Esophagus muscularis mucosa (tissue), 4 donors: ENCODE measurements around the gene TMEFF2. TPM values are rescaled to one million over a fixed set of nuclear protein-coding genes. Genes with fewer than 3 reads are reported as not detected.
"Not testable (repeated sequence)": the region's sequence is repeated elsewhere in the genome, so short reads cannot be mapped to it uniquely, and the experiment has no call there.

Experiments
- DNase-seq: peaks from one replicate; pipeline ENCODE4 v3.0.0-alpha.2; 2017; ENCODE audit errors: extremely low spot score
- H3K27ac ChIP-seq, 4 donors: fragments of 200-600 bp; sonication (generic); replicated peaks in 1 of 4; 1 replicate in 3 of 4; 2 replicates in 1 of 4; pipeline ENCODE4 v1.5.1; 2016 to 2019; ENCODE audit warnings: mild to moderate bottlenecking in 1 of 4
- H3K27me3 ChIP-seq, 4 donors: fragments of 200-600 bp; sonication (generic); one replicate each; pipeline versions ENCODE4 v1.5.1 to v1.6.0; 2016 to 2019
- H3K36me3 ChIP-seq, 4 donors: fragments of 200-600 bp; sonication (generic); one replicate each; pipeline ENCODE4 v1.5.1; 2016 to 2019
- H3K4me1 ChIP-seq, 4 donors: fragments of 200-600 bp; sonication (generic); one replicate each; pipeline ENCODE4 v1.5.1; 2016 to 2019
- H3K4me3 ChIP-seq, 4 donors: fragments of 200-600 bp; sonication (generic); 1 replicate in 2 of 4; 2 replicates in 2 of 4; pipeline ENCODE4 v1.5.1; 2016 to 2019; ENCODE audit warnings: mild to moderate bottlenecking in 4 of 4, moderate library complexity in 1 of 4
- H3K9me3 ChIP-seq, 4 donors: fragments of 200-600 bp; sonication (generic); 1 replicate in 3 of 4; 2 replicates in 1 of 4; pipeline ENCODE4 v1.5.1; 2016 to 2019
- CTCF ChIP-seq, 3 experiments: fragments of 200-600 bp in 2 of 3; fragments of 450-650 bp in 1 of 3; sonication (generic) in 2 of 3; IDR thresholded peaks; one replicate each; pipeline ENCODE4 v1.5.1; 2017 to 2019; ENCODE audit warnings: antibody characterized with exemption in 3 of 3, mild to moderate bottlenecking in 2 of 3, moderate library complexity in 1 of 3
- EP300 ChIP-seq: sonication (generic); formaldehyde crosslinking; IDR thresholded peaks from one replicate; pipeline ENCODE4 v1.6.1; 2017; ENCODE audit warnings: antibody characterized with exemption
- POLR2A ChIP-seq: fragments of 450-650 bp; IDR thresholded peaks from one replicate; pipeline ENCODE4 v1.6.1; 2017; ENCODE audit warnings: antibody characterized with exemption, moderate library complexity, mild to moderate bottlenecking, low read depth
- POLR2AphosphoS5 ChIP-seq, 2 donors: sonication (generic); formaldehyde crosslinking; IDR thresholded peaks; one replicate each; pipeline ENCODE4 v1.6.1; 2017; ENCODE audit warnings: antibody characterized with exemption in 2 of 2
- WGBS: methylation state at CpG from one replicate; pipeline ENCODE4 v1.1.5; 2018; 5-methylcytosine and 5-hydroxymethylcytosine counted together
- intact Hi-C: fragments of 100-400 bp; cut with DNase I; formaldehyde crosslinking; loops from one replicate; pipeline ENCODE4 v1.15.1; 2023
- total RNA-seq, 4 donors: library from RNA; depleted of rRNA; stranded (reverse); fragments of >200 nt; gene quantifications; one replicate each; pipeline versions ENCODE4 v1.1.0 to v1.2.1, GENCODE V29; 2016

Gene TMEFF2
- total RNA-seq, 4 donors from 2014 or later, result 0.42 to 1.7 (median 0.55) TPM

GRCh38 chr2:191923652-191923997, 271.1 kb downstream of the TMEFF2 start:
- Histone ChIP-seq H3K27ac (no peak overlapping the region), H3K4me3 (no peak overlapping the region), H3K27me3 (no peaks in the 10 kb centered on the region), H3K36me3 (no peaks in the 10 kb centered on the region), H3K4me1 (peaks cover 10 to 16% (median 14%) of the 10 kb centered on the region in 4 donors), H3K9me3 (no peaks in the 10 kb centered on the region)
- TF ChIP-seq EP300 (no peak), POLR2AphosphoS5 (IDR thresholded peaks at IDR 0.05) (no peak), CTCF (IDR thresholded peaks at IDR 0.05) (no peak), POLR2A (no peak)
- DNase-seq, result no peak
- intact Hi-C loops, result no loop called here

- Histone ChIP-seq H3K27me3 (no peaks in the 10 kb centered on the region), H3K27ac (no peak overlapping the region), H3K4me1 (peaks cover 11 to 12% (median 11%) of the 10 kb centered on the region in 4 donors), H3K36me3 (no peaks in the 10 kb centered on the region), H3K9me3 (no peaks in the 10 kb centered on the region), H3K4me3 (no peak overlapping the region)
- no peak for DNase-seq
- 97% methylated on average over 20 of the region's 20 CpGs for WGBS
- no peak for TF ChIP-seq EP300
- intact Hi-C loops, result no loop called here
These were observed 271.7 kb downstream of the TMEFF2 start for GRCh38 chr2:191922736-191923651.

- H3K9me3 ChIP-seq, H3K4me1 ChIP-seq, H3K27ac ChIP-seq, H3K27me3 ChIP-seq, intact Hi-C loops, DNase-seq, H3K4me3 ChIP-seq, H3K36me3 ChIP-seq: not testable (repeated sequence)
- 96% methylated on average over 31 of the region's 32 CpGs for WGBS
These were observed 273.1 kb downstream of the TMEFF2 start for GRCh38 chr2:191921650-191922049.

GRCh38 chr2:191920502-191920901, 274.2 kb downstream of the TMEFF2 start:
- intact Hi-C loops, result no loop called here
- Histone ChIP-seq H3K27me3 (no peaks in the 10 kb centered on the region), H3K9me3 (no peaks in the 10 kb centered on the region), H3K27ac (no peak overlapping the region), H3K36me3 (no peaks in the 10 kb centered on the region), H3K4me3 (no peak overlapping the region), H3K4me1 (peaks cover 0 to 3% (median 0%) of the 10 kb centered on the region in 4 donors)
- TF ChIP-seq POLR2AphosphoS5 (IDR thresholded peaks at IDR 0.05) (no peak), EP300 (no peak), POLR2A (no peak)
- WGBS, result 100% methylated on average over 2 of the region's 2 CpGs
- no peak for DNase-seq

GRCh38 chr2:191917967-191918651, 276.6 kb downstream of the TMEFF2 start:
- H3K36me3 ChIP-seq, result no peaks in the 10 kb centered on the region
- DNase-seq, result no peak
- no peak overlapping the region for H3K27ac ChIP-seq
- H3K4me1 ChIP-seq, result peaks cover 0 to 3% (median 1%) of the 10 kb centered on the region in 4 donors
- no peaks in the 10 kb centered on the region for H3K9me3 ChIP-seq
- 78% methylated on average over 9 of the region's 9 CpGs for WGBS
- H3K27me3 ChIP-seq, result no peaks in the 10 kb centered on the region
- TF ChIP-seq EP300, result no peak
- no peak for TF ChIP-seq POLR2A
- intact Hi-C loops, result no loop called here
- H3K4me3 ChIP-seq, result no peak overlapping the region

GRCh38 chr2:191917430-191917881, 277.3 kb downstream of the TMEFF2 start:
- Histone ChIP-seq H3K9me3 (no peaks in the 10 kb centered on the region), H3K4me3 (no peak overlapping the region), H3K27ac (no peak overlapping the region), H3K27me3 (no peaks in the 10 kb centered on the region), H3K36me3 (no peaks in the 10 kb centered on the region), H3K4me1 (peaks cover 0 to 8% (median 4%) of the 10 kb centered on the region in 4 donors)
- DNase-seq, result no peak
- intact Hi-C loops, result no loop called here
- WGBS, result 89% methylated on average over 2 of the region's 2 CpGs
- TF ChIP-seq POLR2AphosphoS5 (IDR thresholded peaks at IDR 0.05) (no peak), CTCF (IDR thresholded peaks at IDR 0.05) (no peak), POLR2A (no peak), EP300 (no peak)
